Heart left ventricle (tissue), 16 donors: ENCODE measurements around the gene VENTX. TPM values are rescaled to one million over a fixed set of nuclear protein-coding genes. Genes with fewer than 3 reads are reported as not detected.
A peak's percentile ranks its signal among the peaks of the same experiment; 100 is the strongest.

ENCODE experiments used
- ATAC-seq, 4 donors: fragments of 200-7000 bp; cut with Tn5 transposase; one replicate each; pipeline ENCODE4 v1.9.1; 2020 to 2022; ENCODE audit warnings: moderate library complexity in 4 of 4, mild to moderate bottlenecking in 3 of 4, moderate number of reproducible peaks in 1 of 4
- DNase-seq, 5 donors: peaks; one replicate each; pipeline ENCODE4 v3.0.0-alpha.2; 2020
- H3K27ac ChIP-seq, 12 donors: fragments of 200-600 bp; sonication (generic) in 4 of 12; one replicate each; pipeline versions ENCODE4 v1.5.0 to v1.8.0; 2016 to 2022; ENCODE audit warnings: mild to moderate bottlenecking in 2 of 12
- H3K27me3 ChIP-seq, 9 donors: fragments of 200-600 bp; sonication (generic) in 2 of 9; one replicate each; pipeline versions ENCODE4 v1.5.1 to v1.8.0; 2016 to 2022; ENCODE audit warnings: mild to moderate bottlenecking in 3 of 9
- H3K36me3 ChIP-seq, 9 donors: fragments of 200-600 bp; sonication (generic) in 2 of 9; one replicate each; pipeline versions ENCODE4 v1.5.0 to v1.8.0; 2018 to 2022; ENCODE audit warnings: mild to moderate bottlenecking in 2 of 9
- H3K4me1 ChIP-seq, 12 donors: fragments of 200-600 bp; sonication (generic) in 4 of 12; one replicate each; pipeline versions ENCODE4 v1.5.0 to v1.8.0; 2016 to 2022; ENCODE audit warnings: mild to moderate bottlenecking in 3 of 12
- H3K4me3 ChIP-seq, 12 donors: fragments of 200-600 bp; sonication (generic) in 4 of 12; one replicate each; pipeline versions ENCODE4 v1.5.0 to v1.8.0; 2017 to 2022; ENCODE audit warnings: mild to moderate bottlenecking in 9 of 12, moderate library complexity in 4 of 12
- H3K9me3 ChIP-seq, 12 donors: fragments of 200-600 bp; sonication (generic) in 4 of 12; one replicate each; pipeline versions ENCODE4 v1.5.0 to v1.8.0; 2016 to 2022; ENCODE audit warnings: mild to moderate bottlenecking in 1 of 12
- POLR2A ChIP-seq, 2 donors: fragments of 450-650 bp; IDR thresholded peaks; one replicate each; pipeline ENCODE4 v1.6.1; 2017; ENCODE audit warnings: antibody characterized with exemption in 2 of 2, mild to moderate bottlenecking in 2 of 2, moderate library complexity in 2 of 2
- WGBS, 4 donors: extraction: QIAGEN DNeasy Blood & Tissue Kit in 2 of 4; methylation state at CpG; one replicate each; pipeline versions ENCODE4 v1.1.5 to v1.1.7; 2013 to 2018; 5-methylcytosine and 5-hydroxymethylcytosine counted together
- intact Hi-C, 10 donors: fragments of 100-400 bp; cut with DNase I; formaldehyde crosslinking; loops; one replicate each; pipeline versions ENCODE4 v1.11.1 to v1.14.2; 2022
- polyA plus RNA-seq, 2 donors: library from polyadenylated mRNA; stranded (reverse); fragments of 200-250 nt; gene quantifications; one replicate each; pipeline ENCODE4 v1.2.3, GENCODE V29; 2013
- total RNA-seq, 9 donors: library from RNA; depleted of rRNA in 2 of 9; stranded (reverse); fragments of >200 nt in 2 of 9; fragmentation: NEBNext Ultra II Directional in 3 of 9; extraction: Animal tissue kit (Norgen Biotek cat#: 25700) in 3 of 9; gene quantifications; one replicate each; pipeline versions ENCODE4 v1.1.0 to v1.2.4, GENCODE V29; 2016 to 2023
- TF ChIP-seq, protein P1 (sequence below), 12 donors: fragments of 200-600 bp; sonication (generic) in 4 of 12; IDR thresholded peaks; one replicate each; pipeline versions ENCODE4 v1.5.0 to v1.8.0; 2018 to 2022; ENCODE audit warnings: antibody characterized with exemption in 12 of 12, mild to moderate bottlenecking in 5 of 12
- donor health status: ischemic (EF 13 %, LVEDD 7.1; RV severe dilation, severe dysfunction).
- donor health status: healthy with polysubstance abuse.
- donor health status: DM: no; HTN: yes; CAD: no.
- donor health status: DM: no; HTN: no; CAD: no.
- donor health status: ischemic (EF 25% LVEDD 6.9; RV normal size, moderate dysfunction).
- donor health status: ischemic (EF 25% LVEDD 5.7; RV mildly dilated, moderate dysfunction).
- donor health status: healthy.
- donor health status: DM: yes; HTN: yes; CAD: no.
- donor health status: ischemic (EF 35%, LVEDD 5.7; RV mildly dilated, moderate dysfunction).
- donor health status: nonischemic (EF 11% LVEDD 7.7; RV severe dilation, severe dysfunction).
- donor health status: DM: yes; HTN: yes; CAD: no.
- donor health status: PGD.
- donor health status: ischemic (EF 29% LVEDD 5.4; RV normal size, mild dysfunction).
- donor health status: nonischemic (EF 23%, LVEDD 6.1; RV moderate dilation, normal function).

VENTX gene
- total and polyA plus RNA-seq, 11 donors = 0.29 to 2.3 (median 0.58) TPM

DNA sequence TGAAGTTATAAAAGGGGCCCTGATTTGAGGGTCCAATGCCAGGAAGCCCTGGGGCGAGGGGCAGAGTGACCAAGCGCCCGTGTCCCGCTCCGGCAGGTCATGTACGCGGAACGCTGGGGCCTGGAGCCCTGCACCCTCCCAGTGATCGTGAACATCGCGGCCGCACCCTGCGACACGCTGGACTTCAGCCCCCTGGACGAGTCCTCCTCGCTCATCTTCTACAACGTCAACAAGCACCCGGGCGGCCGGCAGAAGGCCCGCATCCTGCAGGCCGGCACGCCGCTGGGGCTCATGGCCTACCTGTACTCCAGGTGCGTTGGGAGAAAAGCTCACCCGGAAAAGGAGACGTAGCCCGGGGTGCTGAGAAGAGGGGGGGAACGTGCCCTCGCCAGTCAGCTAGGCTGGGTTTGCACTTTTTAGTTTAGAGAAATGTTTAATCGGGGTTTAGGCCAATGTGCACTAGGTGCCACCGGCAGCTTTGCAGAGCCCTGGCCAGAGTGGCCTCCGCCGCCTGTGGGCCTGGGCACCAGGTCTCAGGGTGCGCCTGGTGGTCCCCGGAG lies 30.5 kb upstream of the VENTX start:
- no peak overlapping the region for H3K4me3 ChIP-seq
- H3K27me3 ChIP-seq = peaks cover 0 to 3% (median 0%) of the 10 kb centered on the region in 9 donors
- 80 to 89% (median 88%) methylated on average over 21 to 36 of the region's 36 CpGs for WGBS, 4 donors
- intact Hi-C loops = no loop called here
- DNase-seq (peak in 1 of 5 donors; percentile 50), ATAC-seq (no peak)
- no peaks in the 10 kb centered on the region for H3K4me1 ChIP-seq
- no peak overlapping the region for H3K27ac ChIP-seq
- no peaks in the 10 kb centered on the region for H3K9me3 ChIP-seq
- no peaks in the 10 kb centered on the region for H3K36me3 ChIP-seq
- TF ChIP-seq POLR2A (IDR thresholded peaks at IDR 0.05) = no peak
- TF ChIP-seq, protein P1, sequence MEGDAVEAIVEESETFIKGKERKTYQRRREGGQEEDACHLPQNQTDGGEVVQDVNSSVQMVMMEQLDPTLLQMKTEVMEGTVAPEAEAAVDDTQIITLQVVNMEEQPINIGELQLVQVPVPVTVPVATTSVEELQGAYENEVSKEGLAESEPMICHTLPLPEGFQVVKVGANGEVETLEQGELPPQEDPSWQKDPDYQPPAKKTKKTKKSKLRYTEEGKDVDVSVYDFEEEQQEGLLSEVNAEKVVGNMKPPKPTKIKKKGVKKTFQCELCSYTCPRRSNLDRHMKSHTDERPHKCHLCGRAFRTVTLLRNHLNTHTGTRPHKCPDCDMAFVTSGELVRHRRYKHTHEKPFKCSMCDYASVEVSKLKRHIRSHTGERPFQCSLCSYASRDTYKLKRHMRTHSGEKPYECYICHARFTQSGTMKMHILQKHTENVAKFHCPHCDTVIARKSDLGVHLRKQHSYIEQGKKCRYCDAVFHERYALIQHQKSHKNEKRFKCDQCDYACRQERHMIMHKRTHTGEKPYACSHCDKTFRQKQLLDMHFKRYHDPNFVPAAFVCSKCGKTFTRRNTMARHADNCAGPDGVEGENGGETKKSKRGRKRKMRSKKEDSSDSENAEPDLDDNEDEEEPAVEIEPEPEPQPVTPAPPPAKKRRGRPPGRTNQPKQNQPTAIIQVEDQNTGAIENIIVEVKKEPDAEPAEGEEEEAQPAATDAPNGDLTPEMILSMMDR (IDR thresholded peaks at IDR 0.05) = no peak

DNA sequence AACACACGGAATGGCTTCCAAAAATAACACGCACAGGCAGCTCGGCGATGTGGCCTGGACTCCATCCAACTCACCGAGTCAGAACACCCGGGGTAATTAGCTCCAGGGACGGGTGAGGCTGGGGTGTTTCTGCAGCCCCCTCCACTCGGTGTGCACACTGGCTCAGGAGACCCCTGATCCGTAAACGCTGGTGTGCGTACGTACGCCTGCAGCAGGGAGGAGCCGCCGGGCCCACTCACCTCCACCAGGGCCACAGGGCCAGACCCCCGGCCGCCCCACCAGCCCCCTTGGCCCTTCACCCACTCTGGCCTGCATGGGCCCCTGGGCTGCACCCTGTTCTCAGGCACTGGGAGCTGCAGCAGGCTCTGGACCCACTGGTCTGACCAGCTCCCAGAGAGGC lies 30.0 kb upstream of the VENTX start:
- Histone ChIP-seq H3K27me3 (peaks cover 0 to 3% (median 0%) of the 10 kb centered on the region in 9 donors), H3K4me1 (no peaks in the 10 kb centered on the region), H3K36me3 (no peaks in the 10 kb centered on the region), H3K9me3 (no peaks in the 10 kb centered on the region), H3K27ac (no peak overlapping the region), H3K4me3 (no peak overlapping the region)
- DNase-seq (peak in 1 of 5 donors; percentile 42), ATAC-seq (no peak)
- TF ChIP-seq, protein P1 (IDR thresholded peaks at IDR 0.05) = no peak
- TF ChIP-seq POLR2A (IDR thresholded peaks at IDR 0.05) = no peak
- 17 to 61% (median 56%) methylated on average over 8 to 17 of the region's 17 CpGs for WGBS, 4 donors
- intact Hi-C loops = no loop called here

DNA sequence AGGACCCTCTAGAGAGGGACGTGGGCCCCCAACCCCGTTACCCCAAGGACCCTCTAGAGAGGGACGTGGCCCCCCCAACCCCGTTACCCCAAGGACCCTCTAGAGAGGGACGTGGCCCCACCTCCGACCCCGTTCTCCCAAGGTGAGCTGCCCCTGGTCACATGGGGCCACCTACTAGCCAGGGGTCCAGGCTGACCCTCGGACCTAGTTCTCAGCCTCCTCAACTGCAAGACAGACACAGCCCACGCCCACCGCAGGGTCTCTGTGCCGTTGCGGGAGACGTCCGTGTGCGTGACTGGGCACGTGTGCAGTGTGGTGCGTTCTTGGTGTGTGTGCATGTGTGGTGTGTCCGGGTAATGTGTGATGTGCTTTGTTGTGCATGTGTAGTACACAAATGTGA lies 29.2 kb upstream of the VENTX start:
- ATAC-seq (no peak), DNase-seq (peak in 1 of 5 donors; percentile 40)
- peaks cover 0 to 7% (median 2%) of the 10 kb centered on the region in 9 donors for H3K27me3 ChIP-seq
- intact Hi-C loops = no loop called here
- no peak overlapping the region for H3K27ac ChIP-seq
- H3K36me3 ChIP-seq = no peaks in the 10 kb centered on the region
- H3K9me3 ChIP-seq = no peaks in the 10 kb centered on the region
- TF ChIP-seq, protein P1 (IDR thresholded peaks at IDR 0.05) = no peak
- WGBS, 4 donors = 88 to 96% (median 91%) methylated on average over 13 to 18 of the region's 18 CpGs
- no peak overlapping the region for H3K4me3 ChIP-seq
- H3K4me1 ChIP-seq = no peaks in the 10 kb centered on the region

DNA sequence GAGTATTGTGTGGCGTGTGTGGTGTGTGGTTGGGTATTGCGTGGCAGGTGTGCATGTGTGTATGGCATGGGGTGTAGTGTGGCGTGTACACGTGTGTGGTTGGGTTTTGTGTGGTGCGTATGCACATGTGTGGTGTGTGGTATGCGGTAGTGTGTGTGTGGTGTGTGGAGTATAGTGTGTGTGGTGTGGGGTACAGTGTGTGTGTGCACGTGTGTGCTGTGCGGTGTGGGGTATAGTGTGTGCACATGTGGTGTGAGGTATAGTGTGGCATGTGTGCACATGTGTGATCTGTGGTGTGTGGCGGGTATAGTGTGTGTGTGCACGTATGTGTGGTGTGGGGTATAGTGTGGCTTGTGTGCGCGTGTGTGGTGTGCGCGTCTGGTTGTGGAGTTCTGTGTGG lies 28.5 kb upstream of the VENTX start:
- no peak overlapping the region for H3K4me3 ChIP-seq
- WGBS, 4 donors = 95 to 98% (median 98%) methylated on average over 14 of the region's 14 CpGs
- no peaks in the 10 kb centered on the region for H3K9me3 ChIP-seq
- no peak overlapping the region for H3K27ac ChIP-seq
- TF ChIP-seq POLR2A (IDR thresholded peaks at IDR 0.05) = no peak
- TF ChIP-seq, protein P1 (IDR thresholded peaks at IDR 0.05) = no peak
- ATAC-seq (peak in 1 of 4 donors; percentile 18), DNase-seq (peak in 1 of 5 donors; percentile 30)
- no peaks in the 10 kb centered on the region for H3K4me1 ChIP-seq
- H3K36me3 ChIP-seq = no peaks in the 10 kb centered on the region
- H3K27me3 ChIP-seq = peaks cover 0 to 8% (median 3%) of the 10 kb centered on the region in 9 donors
- intact Hi-C loops = no loop called here
